SU-DHL-6 (cell line): Measurements from ENCODE around the gene PRR36.
"Not testable (repeated sequence)": the region's sequence is repeated elsewhere in the genome, so short reads cannot be mapped to it uniquely, and the experiment has no call there.

Source experiments
- H2AFZ ChIP-seq: fragments of 200-600 bp; sonication (generic); 2 replicates; pipeline ENCODE4 v1.6.1; 2014; ENCODE audit warnings: low read depth, mild to moderate bottlenecking, moderate library complexity, mixed read lengths, antibody characterized with exemption, low read length; ENCODE audit not compliant: severe bottlenecking
- H3F3A ChIP-seq: fragments of 200-600 bp; shearing (Covaris generic); 2 replicates; pipeline ENCODE4 v1.6.0; 2016; ENCODE audit warnings: antibody characterized with exemption, mild to moderate bottlenecking; ENCODE audit not compliant: insufficient read depth
- H3K27ac ChIP-seq: fragments of 200-600 bp; sonication (generic); 2 replicates; pipeline ENCODE4 v1.5.1; 2016; ENCODE audit warnings: low read depth, mild to moderate bottlenecking, low read length, moderate library complexity, mixed read lengths
- H3K27me3 ChIP-seq: fragments of 200-600 bp; sonication (generic), shearing (Covaris generic); 2 replicates; pipeline ENCODE4 v1.6.0; 2014; ENCODE audit warnings: mild to moderate bottlenecking, low read length
- H3K36me3 ChIP-seq: fragments of 200-600 bp; sonication (generic); 2 replicates; pipeline ENCODE4 v1.6.1; 2014; ENCODE audit warnings: mild to moderate bottlenecking, low read length, mixed read lengths
- H3K4me2 ChIP-seq: fragments of 300-600, 200-600 bp; shearing (Covaris generic), sonication (generic); 2 replicates; pipeline ENCODE4 v1.6.0; 2014; ENCODE audit warnings: low read length, low read depth, mild to moderate bottlenecking; ENCODE audit not compliant: poor library complexity, severe bottlenecking
- H3K4me3 ChIP-seq: fragments of 200-600 bp; sonication (generic); 2 replicates; pipeline ENCODE4 v1.5.1; 2014; ENCODE audit warnings: antibody characterized with exemption, low read length, mild to moderate bottlenecking, mixed read lengths; ENCODE audit not compliant: insufficient read depth, poor library complexity, severe bottlenecking
- H3K79me2 ChIP-seq: fragments of 200-600 bp; sonication (generic); 2 replicates; pipeline ENCODE4 v1.6.1; 2014; ENCODE audit warnings: mild to moderate bottlenecking, low read length, moderate library complexity; ENCODE audit not compliant: insufficient read depth
- H3K9ac ChIP-seq: fragments of 200-600 bp; sonication (generic); 2 replicates; pipeline ENCODE4 v1.7.0; 2014; ENCODE audit warnings: mild to moderate bottlenecking, low read length
- H3K9me2 ChIP-seq: fragments of 200-600 bp; sonication (generic); replicated peaks from 2 replicates; pipeline ENCODE4 v1.6.1; 2014; ENCODE audit warnings: low read length; ENCODE audit not compliant: insufficient read depth
- H3K9me3 ChIP-seq: fragments of 200-600 bp; sonication (generic); 2 replicates; pipeline ENCODE4 v1.6.1; 2014; ENCODE audit warnings: low read length, mixed read lengths; ENCODE audit not compliant: insufficient read depth
- H4K20me1 ChIP-seq: fragments of 200-600 bp; sonication (generic); 2 replicates; pipeline ENCODE4 v1.6.1; 2014; ENCODE audit warnings: low read depth, mild to moderate bottlenecking, antibody characterized with exemption, low read length, moderate library complexity, mixed read lengths
- EZH2phosphoT487 ChIP-seq: fragments of 200-600 bp; sonication (generic), shearing (Covaris generic); conservative IDR thresholded peaks from 2 replicates; pipeline ENCODE4 v1.6.1; 2018; ENCODE audit warnings: mild to moderate bottlenecking, antibody characterized with exemption, low read length, moderate library complexity, mixed read lengths
- TF ChIP-seq, protein P1 (sequence below): fragments of 200-600 bp; sonication (generic); IDR thresholded peaks from one replicate; pipeline ENCODE4 v1.5.1; 2017; ENCODE audit warnings: antibody characterized with exemption, mild to moderate bottlenecking, low read length, moderate library complexity; ENCODE audit not compliant: insufficient read depth, poor library complexity, severe bottlenecking

The PRR36 gene

GRCh38 chr19:7895565-7895964 lies 21.4 kb upstream of the PRR36 start:
- Histone ChIP-seq H3K4me2 (no peak overlapping the region), H3K4me3 (no peak overlapping the region), H3K27ac (no peak overlapping the region), H3K27me3 (no peaks in the 10 kb centered on the region), H3K9me3 (no peaks in the 10 kb centered on the region), H3K9ac (no peak overlapping the region), H3K36me3 (no peaks in the 10 kb centered on the region), H4K20me1 (no peaks in the 10 kb centered on the region), H2AFZ (no peak overlapping the region), H3K79me2 (no peaks in the 10 kb centered on the region), H3K9me2 (no peaks in the 10 kb centered on the region), H3F3A (no peaks in the 10 kb centered on the region)
- TF ChIP-seq, protein P1, sequence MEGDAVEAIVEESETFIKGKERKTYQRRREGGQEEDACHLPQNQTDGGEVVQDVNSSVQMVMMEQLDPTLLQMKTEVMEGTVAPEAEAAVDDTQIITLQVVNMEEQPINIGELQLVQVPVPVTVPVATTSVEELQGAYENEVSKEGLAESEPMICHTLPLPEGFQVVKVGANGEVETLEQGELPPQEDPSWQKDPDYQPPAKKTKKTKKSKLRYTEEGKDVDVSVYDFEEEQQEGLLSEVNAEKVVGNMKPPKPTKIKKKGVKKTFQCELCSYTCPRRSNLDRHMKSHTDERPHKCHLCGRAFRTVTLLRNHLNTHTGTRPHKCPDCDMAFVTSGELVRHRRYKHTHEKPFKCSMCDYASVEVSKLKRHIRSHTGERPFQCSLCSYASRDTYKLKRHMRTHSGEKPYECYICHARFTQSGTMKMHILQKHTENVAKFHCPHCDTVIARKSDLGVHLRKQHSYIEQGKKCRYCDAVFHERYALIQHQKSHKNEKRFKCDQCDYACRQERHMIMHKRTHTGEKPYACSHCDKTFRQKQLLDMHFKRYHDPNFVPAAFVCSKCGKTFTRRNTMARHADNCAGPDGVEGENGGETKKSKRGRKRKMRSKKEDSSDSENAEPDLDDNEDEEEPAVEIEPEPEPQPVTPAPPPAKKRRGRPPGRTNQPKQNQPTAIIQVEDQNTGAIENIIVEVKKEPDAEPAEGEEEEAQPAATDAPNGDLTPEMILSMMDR, result no peak
- no peak for TF ChIP-seq EZH2phosphoT487

DNA sequence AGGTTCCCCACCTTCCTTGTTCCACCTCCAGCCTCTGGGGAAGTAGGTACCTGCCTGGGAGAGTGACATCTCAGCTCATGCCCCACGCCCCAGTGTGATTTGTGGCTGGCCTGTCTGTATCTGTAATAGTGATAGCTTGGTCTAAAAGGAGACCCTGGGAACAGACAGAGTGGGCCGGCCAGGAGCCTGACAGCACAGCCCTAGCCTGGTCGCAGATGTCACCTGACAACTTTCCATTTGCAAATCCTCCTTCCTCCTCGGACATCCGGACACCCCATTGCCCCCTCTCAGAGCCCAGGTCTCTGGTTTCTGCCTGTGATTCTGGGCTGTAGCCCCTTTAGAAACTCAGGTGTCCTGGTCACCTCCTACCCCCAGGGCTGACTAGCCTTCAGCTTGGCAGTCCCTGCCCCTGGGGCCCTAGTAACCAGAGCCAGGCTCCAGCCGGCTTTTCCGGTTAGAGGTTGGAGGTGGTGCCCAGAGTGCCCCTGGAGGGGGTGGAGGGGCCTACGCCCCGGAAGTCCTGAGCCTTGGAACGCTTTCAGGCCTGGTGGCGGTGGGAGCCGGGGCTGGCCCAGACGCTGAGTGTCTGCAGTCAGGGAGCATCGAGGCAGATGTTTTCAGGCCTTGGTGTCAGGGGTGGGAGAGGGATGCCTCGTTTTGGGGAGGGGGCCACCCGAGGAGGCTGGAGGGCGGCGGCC lies 20.6 kb upstream of the PRR36 start:
- no peaks in the 10 kb centered on the region for H3K79me2 ChIP-seq
- no peak overlapping the region for H3K4me3 ChIP-seq
- H3F3A ChIP-seq, result no peaks in the 10 kb centered on the region
- no peak overlapping the region for H3K27ac ChIP-seq
- H4K20me1 ChIP-seq, result no peaks in the 10 kb centered on the region
- H3K27me3 ChIP-seq, result no peaks in the 10 kb centered on the region
- H3K4me2 ChIP-seq, result no peak overlapping the region
- no peak overlapping the region for H2AFZ ChIP-seq
- H3K9me3 ChIP-seq, result no peaks in the 10 kb centered on the region
- H3K36me3 ChIP-seq, result no peaks in the 10 kb centered on the region
- H3K9me2 ChIP-seq, result no peaks in the 10 kb centered on the region
- no peak for TF ChIP-seq EZH2phosphoT487
- TF ChIP-seq, protein P1, result no peak
- no peak overlapping the region for H3K9ac ChIP-seq

- H2AFZ ChIP-seq, H3K4me2 ChIP-seq, H3K9me3 ChIP-seq, H3K27me3 ChIP-seq, H3K79me2 ChIP-seq, H3K9ac ChIP-seq, H3K36me3 ChIP-seq, H3F3A ChIP-seq, H3K9me2 ChIP-seq, H3K4me3 ChIP-seq, H3K27ac ChIP-seq, H4K20me1 ChIP-seq: not testable (repeated sequence)
Measured at GRCh38 chr19:7893362-7894101, 19.3 kb upstream of the PRR36 start.

GRCh38 chr19:7888826-7889217 lies 14.6 kb upstream of the PRR36 start:
- no peaks in the 10 kb centered on the region for H4K20me1 ChIP-seq
- no peaks in the 10 kb centered on the region for H3K79me2 ChIP-seq
- H3K4me2 ChIP-seq, result no peak overlapping the region
- no peaks in the 10 kb centered on the region for H3F3A ChIP-seq
- H3K9me3 ChIP-seq, result no peaks in the 10 kb centered on the region
- no peaks in the 10 kb centered on the region for H3K27me3 ChIP-seq
- no peaks in the 10 kb centered on the region for H3K9me2 ChIP-seq
- no peak overlapping the region for H3K27ac ChIP-seq
- H3K36me3 ChIP-seq, result no peaks in the 10 kb centered on the region
- H3K4me3 ChIP-seq, result no peak overlapping the region
- H3K9ac ChIP-seq, result no peak overlapping the region
- TF ChIP-seq, protein P1, result no peak
- no peak for TF ChIP-seq EZH2phosphoT487
- H2AFZ ChIP-seq, result no peak overlapping the region
